Parathyroid adenoma (tissue), 2 donors: ENCODE data around the gene FGR.

ENCODE experiments used
- H2AFZ ChIP-seq: fragments of 300-600 bp; sonication (generic); one replicate; pipeline ENCODE4 v1.7.0; 2017; ENCODE audit warnings: antibody characterized with exemption, mild to moderate bottlenecking
- H3K27ac ChIP-seq: fragments of 300-600 bp; sonication (generic); one replicate; pipeline ENCODE4 v1.7.0; 2017
- H3K27me3 ChIP-seq: fragments of 300-600 bp; sonication (generic); one replicate; pipeline ENCODE4 v1.7.0; 2017; ENCODE audit warnings: low read length; ENCODE audit not compliant: control insufficient read depth, insufficient read depth
- H3K36me3 ChIP-seq: fragments of 300-600 bp; sonication (generic); one replicate; pipeline ENCODE4 v1.7.0; 2017; ENCODE audit warnings: low read length; ENCODE audit not compliant: control insufficient read depth, insufficient read depth
- H3K4me1 ChIP-seq: fragments of 300-600 bp; sonication (generic); one replicate; pipeline ENCODE4 v1.7.0; 2017; ENCODE audit warnings: control low read depth
- H3K4me2 ChIP-seq: fragments of 300-600 bp; sonication (generic); one replicate; pipeline ENCODE4 v1.7.0; 2017; ENCODE audit warnings: low read length
- H3K4me3 ChIP-seq: fragments of 300-600 bp; sonication (generic); one replicate; pipeline ENCODE4 v1.7.0; 2017; ENCODE audit warnings: low read depth, low read length
- H3K79me2 ChIP-seq: fragments of 300-600 bp; sonication (generic); one replicate; pipeline ENCODE4 v1.7.0; 2017; ENCODE audit warnings: control low read depth
- H3K9ac ChIP-seq: fragments of 300-600 bp; sonication (generic); one replicate; pipeline ENCODE4 v1.7.0; 2017; ENCODE audit warnings: mild to moderate bottlenecking
- H3K9me3 ChIP-seq: fragments of 300-600 bp; sonication (generic); one replicate; pipeline ENCODE4 v1.7.0; 2017; ENCODE audit warnings: low read length; ENCODE audit not compliant: control insufficient read depth
- CTCF ChIP-seq: fragments of 300-600 bp; sonication (generic); IDR thresholded peaks from one replicate; pipeline ENCODE4 v1.7.0; 2017; ENCODE audit warnings: antibody characterized with exemption, mild to moderate bottlenecking
- donor health status: primary hyperparathyroidism.

FGR gene

GRCh38 chr1:27627061-27627460 is 7.9 kb downstream of the FGR start:
- no peaks in the 10 kb centered on the region for H3K36me3 ChIP-seq
- H3K9ac ChIP-seq = no peak overlapping the region
- H3K27ac ChIP-seq = no peak overlapping the region
- H3K79me2 ChIP-seq = no peaks in the 10 kb centered on the region
- no peak overlapping the region for H2AFZ ChIP-seq
- TF ChIP-seq CTCF = no peak
- H3K4me3 ChIP-seq = no peak overlapping the region
- H3K4me1 ChIP-seq = peaks cover 3% of the 10 kb centered on the region
- no peak overlapping the region for H3K4me2 ChIP-seq
- no peaks in the 10 kb centered on the region for H3K27me3 ChIP-seq
- H3K9me3 ChIP-seq = no peaks in the 10 kb centered on the region

GRCh38 chr1:27626031-27626935 is 8.7 kb downstream of the FGR start:
- no peaks in the 10 kb centered on the region for H3K79me2 ChIP-seq
- no peaks in the 10 kb centered on the region for H3K9me3 ChIP-seq
- H3K27ac ChIP-seq = no peak overlapping the region
- H3K27me3 ChIP-seq = no peaks in the 10 kb centered on the region
- peaks cover 3% of the 10 kb centered on the region for H3K4me1 ChIP-seq
- H2AFZ ChIP-seq = no peak overlapping the region
- no peak overlapping the region for H3K4me2 ChIP-seq
- no peak for TF ChIP-seq CTCF
- no peaks in the 10 kb centered on the region for H3K36me3 ChIP-seq
- H3K9ac ChIP-seq = no peak overlapping the region
- H3K4me3 ChIP-seq = no peak overlapping the region

- no peaks in the 10 kb centered on the region for H3K36me3 ChIP-seq
- no peak overlapping the region for H3K9ac ChIP-seq
- H3K9me3 ChIP-seq = no peaks in the 10 kb centered on the region
- H3K79me2 ChIP-seq = no peaks in the 10 kb centered on the region
- no peak overlapping the region for H3K4me2 ChIP-seq
- no peak overlapping the region for H3K4me3 ChIP-seq
- H3K4me1 ChIP-seq = peaks cover 3% of the 10 kb centered on the region
- H2AFZ ChIP-seq = no peak overlapping the region
- no peak for TF ChIP-seq CTCF
- no peaks in the 10 kb centered on the region for H3K27me3 ChIP-seq
- H3K27ac ChIP-seq = no peak overlapping the region
Observed at GRCh38 chr1:27624467-27625178, 10.4 kb downstream of the FGR start.

- H2AFZ ChIP-seq = no peak overlapping the region
- no peaks in the 10 kb centered on the region for H3K36me3 ChIP-seq
- no peaks in the 10 kb centered on the region for H3K27me3 ChIP-seq
- no peak overlapping the region for H3K4me2 ChIP-seq
- no peak overlapping the region for H3K27ac ChIP-seq
- H3K9me3 ChIP-seq = no peaks in the 10 kb centered on the region
- TF ChIP-seq CTCF = no peak
- H3K4me1 ChIP-seq = peaks cover under 1% of the 10 kb centered on the region
- H3K79me2 ChIP-seq = no peaks in the 10 kb centered on the region
- H3K4me3 ChIP-seq = no peak overlapping the region
- H3K9ac ChIP-seq = no peak overlapping the region
Observed at GRCh38 chr1:27623327-27624212, 11.4 kb downstream of the FGR start.
